BE2C (cell line): ENCODE data around the gene SLC39A9.

Source experiments
- DNase-seq: peaks from one replicate; pipeline ENCODE4 v3.0.0-alpha.2; 2020
- H3K27me3 ChIP-seq: fragments of 250-450 bp; sonication (Bioruptor Pico); 2 replicates; pipeline ENCODE4 v1.5.1; 2020; ENCODE audit warnings: mild to moderate bottlenecking
- H3K36me3 ChIP-seq: fragments of 250-450 bp; sonication (Bioruptor Pico); 2 replicates; pipeline ENCODE4 v1.5.1; 2020; ENCODE audit warnings: mild to moderate bottlenecking
- H3K4me1 ChIP-seq: fragments of 250-450 bp; sonication (Bioruptor Pico); 2 replicates; pipeline ENCODE4 v1.5.1; 2020
- H3K4me3 ChIP-seq: 2 replicates; pipeline ENCODE4 v1.5.1; 2011; ENCODE audit warnings: low read depth, low read length
- H3K9me3 ChIP-seq: fragments of 250-450 bp; sonication (Bioruptor Pico); 2 replicates; pipeline ENCODE4 v1.5.1; 2020
- TF ChIP-seq, protein P1 (sequence below): IDR thresholded peaks from 2 replicates; pipeline ENCODE4 v1.5.1; 2012; ENCODE audit warnings: mild to moderate bottlenecking, low read depth, low read length

The SLC39A9 gene

DNA sequence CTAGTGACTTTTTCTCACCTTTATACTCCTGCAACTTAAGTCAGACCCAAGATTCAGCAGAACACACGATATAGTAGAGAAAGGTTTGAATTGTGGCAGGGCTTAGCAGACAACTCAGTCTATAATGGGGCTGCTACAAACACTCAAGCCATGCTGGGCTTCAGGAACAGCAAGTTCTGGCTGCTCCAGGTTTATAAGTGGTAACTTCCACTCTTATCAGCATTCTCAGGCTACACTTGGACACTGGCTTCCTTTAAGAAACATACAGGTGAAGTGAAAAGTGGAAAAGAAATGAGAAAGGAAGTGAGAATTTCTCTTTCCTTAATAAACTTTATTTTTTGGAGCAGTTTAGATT, 107.7 kb downstream of the SLC39A9 start:
- TF ChIP-seq, protein P1, sequence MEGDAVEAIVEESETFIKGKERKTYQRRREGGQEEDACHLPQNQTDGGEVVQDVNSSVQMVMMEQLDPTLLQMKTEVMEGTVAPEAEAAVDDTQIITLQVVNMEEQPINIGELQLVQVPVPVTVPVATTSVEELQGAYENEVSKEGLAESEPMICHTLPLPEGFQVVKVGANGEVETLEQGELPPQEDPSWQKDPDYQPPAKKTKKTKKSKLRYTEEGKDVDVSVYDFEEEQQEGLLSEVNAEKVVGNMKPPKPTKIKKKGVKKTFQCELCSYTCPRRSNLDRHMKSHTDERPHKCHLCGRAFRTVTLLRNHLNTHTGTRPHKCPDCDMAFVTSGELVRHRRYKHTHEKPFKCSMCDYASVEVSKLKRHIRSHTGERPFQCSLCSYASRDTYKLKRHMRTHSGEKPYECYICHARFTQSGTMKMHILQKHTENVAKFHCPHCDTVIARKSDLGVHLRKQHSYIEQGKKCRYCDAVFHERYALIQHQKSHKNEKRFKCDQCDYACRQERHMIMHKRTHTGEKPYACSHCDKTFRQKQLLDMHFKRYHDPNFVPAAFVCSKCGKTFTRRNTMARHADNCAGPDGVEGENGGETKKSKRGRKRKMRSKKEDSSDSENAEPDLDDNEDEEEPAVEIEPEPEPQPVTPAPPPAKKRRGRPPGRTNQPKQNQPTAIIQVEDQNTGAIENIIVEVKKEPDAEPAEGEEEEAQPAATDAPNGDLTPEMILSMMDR, result no peak
- DNase-seq, result no peak

More for the DNA sequence above, 107.7 kb downstream of the SLC39A9 start:
- peaks cover 5% of the 10 kb centered on the region; the same call in 1 of the 2 replicates for H3K27me3 ChIP-seq
- H3K4me3 ChIP-seq, result no peak overlapping the region
- H3K36me3 ChIP-seq, result no peaks in the 10 kb centered on the region
- no peaks in the 10 kb centered on the region for H3K9me3 ChIP-seq
- no peaks in the 10 kb centered on the region for H3K4me1 ChIP-seq
